ENCODE results near the gene KIF3B.

DNA sequence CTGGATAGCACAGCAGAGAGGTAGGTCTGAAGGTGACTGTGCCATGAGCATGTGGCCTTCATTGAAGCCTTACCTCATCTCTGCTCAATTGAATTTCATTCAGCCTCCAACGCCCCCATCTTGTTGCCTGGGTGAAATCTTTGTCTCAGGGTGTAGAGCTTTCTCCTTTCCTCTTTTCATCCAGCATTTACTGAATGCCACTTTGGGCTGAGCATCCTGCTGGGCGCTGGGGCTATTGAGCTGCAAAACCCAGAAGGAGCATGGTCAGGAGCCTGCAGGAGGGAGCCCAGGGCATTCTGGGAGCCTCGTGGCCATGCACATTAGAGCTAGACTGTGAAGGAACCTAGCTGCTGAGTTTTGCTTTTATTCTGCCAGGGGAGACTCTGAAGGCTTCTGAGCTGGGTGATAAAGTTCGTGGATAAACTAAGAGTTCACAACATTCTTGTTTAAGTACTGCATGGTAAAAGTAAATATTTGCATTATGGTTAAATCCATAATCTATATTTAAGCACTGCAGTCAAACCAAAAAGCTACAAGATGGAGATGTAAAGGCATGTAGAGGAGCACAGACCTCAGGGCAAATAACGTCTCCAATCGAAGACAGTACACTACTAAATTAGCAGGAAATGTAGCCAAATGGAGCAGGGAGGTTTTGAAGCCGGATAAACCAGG is 67.5 kb downstream of the KIF3B start:
- TF ChIP-seq, protein P1, sequence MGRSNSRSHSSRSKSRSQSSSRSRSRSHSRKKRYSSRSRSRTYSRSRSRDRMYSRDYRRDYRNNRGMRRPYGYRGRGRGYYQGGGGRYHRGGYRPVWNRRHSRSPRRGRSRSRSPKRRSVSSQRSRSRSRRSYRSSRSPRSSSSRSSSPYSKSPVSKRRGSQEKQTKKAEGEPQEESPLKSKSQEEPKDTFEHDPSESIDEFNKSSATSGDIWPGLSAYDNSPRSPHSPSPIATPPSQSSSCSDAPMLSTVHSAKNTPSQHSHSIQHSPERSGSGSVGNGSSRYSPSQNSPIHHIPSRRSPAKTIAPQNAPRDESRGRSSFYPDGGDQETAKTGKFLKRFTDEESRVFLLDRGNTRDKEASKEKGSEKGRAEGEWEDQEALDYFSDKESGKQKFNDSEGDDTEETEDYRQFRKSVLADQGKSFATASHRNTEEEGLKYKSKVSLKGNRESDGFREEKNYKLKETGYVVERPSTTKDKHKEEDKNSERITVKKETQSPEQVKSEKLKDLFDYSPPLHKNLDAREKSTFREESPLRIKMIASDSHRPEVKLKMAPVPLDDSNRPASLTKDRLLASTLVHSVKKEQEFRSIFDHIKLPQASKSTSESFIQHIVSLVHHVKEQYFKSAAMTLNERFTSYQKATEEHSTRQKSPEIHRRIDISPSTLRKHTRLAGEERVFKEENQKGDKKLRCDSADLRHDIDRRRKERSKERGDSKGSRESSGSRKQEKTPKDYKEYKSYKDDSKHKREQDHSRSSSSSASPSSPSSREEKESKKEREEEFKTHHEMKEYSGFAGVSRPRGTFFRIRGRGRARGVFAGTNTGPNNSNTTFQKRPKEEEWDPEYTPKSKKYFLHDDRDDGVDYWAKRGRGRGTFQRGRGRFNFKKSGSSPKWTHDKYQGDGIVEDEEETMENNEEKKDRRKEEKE (IDR thresholded peaks at IDR 0.05), result no peak
- TF ChIP-seq CHD2 (IDR thresholded peaks at IDR 0.05; ENCODE audit: low read depth, low read length) (no peak), ZSCAN25 (CRISPR knock-in tag; IDR thresholded peaks at IDR 0.05) (no peak), RAD21 (CRISPR knock-in tag; IDR thresholded peaks at IDR 0.05) (no peak)
